GM18868 (cell line): Measurements from ENCODE around the gene FSTL4.

ENCODE experiments used
- ATAC-seq: cut with Tn5 transposase; IDR thresholded peaks from one replicate; pipeline ENCODE4 v1.9.1; 2021; ENCODE audit warnings: mild to moderate bottlenecking, moderate library complexity; ENCODE audit not compliant: unreplicated experiment

FSTL4 gene

DNA sequence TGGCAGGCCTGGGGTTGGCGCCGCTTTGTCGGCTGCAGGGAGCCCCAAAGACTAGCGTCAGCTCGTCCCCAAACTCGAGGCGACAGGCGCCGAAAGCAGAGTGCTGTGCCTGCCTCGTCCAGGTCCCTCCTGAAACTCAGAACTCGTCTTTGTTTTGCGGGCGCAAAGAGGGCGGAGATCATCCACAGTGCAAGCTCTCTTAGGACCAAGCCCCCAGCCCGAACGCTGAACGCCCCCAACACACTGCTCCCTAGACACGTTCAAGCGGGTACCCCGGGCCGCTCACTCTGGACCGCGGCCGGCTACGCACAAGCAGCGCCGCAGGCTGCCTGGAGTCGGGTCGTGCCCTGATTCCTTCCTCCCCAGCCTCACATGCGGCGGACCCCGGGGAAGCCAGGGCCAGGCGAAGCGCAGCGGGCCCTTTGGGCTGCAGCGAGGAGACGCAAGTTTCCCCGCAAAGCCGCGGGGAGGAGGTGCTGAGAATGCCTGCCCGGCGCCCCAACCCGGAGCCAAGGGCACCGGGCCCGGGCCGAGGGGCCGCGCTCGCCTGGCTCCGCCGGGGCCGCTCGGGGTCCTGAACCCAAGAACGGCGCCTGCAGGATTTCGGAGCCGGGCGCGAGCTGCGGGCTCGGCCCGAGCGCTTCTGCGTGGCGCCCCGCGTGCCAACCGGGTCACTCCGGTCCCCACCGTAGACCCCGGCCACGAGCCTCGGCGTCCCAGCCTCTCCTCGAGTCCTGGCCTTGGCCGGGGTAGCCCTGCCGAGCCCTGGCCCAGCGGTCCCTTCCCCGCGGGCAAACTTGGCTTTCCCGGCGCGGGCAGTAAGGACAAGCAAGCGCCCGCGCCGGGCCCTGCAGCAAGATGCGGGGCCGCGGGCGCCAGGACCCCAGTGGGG lies 738 bp downstream of the FSTL4 start:
- ATAC-seq = no peak

DNA sequence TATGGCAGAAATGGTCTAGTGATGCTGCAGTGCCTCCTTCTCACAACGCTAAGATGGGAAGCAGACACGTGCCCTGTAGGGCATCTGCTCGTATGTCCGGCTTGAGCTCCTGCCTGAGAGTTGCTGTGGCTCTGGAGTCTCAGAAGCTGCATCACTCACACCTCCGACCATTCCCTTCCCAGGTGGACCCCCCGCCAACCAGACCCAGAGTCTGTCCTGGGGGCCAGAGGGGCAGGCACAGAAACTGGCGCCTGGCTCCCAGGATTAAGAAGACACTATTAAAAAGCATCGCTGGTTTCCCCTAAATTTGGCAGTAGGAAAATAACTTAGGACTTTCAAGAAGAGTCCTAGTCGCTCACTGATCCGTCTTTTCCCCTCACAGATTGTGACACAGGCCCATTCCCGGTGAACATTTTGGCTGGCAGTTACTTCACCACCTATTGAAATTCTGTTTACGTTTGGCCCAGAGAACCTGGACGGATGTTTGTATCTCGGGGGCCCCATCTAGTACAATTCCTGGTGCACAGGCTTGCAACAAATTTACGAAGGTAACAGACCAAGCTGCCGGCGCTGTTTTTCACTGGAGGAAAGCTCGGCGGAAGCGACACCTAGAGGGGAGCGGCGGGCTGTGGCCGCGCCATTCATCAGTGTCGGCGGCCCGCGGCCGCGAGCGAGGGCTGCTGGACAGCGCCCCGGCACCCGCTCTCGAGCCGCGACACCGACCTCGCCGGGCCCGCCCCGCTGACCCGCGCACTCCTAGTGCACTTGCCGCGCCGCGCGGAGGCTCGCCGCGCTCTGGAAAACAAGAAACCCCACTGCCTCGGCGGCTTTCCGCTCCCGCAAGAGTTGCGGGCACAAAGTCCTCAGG lies 1.6 kb downstream of the FSTL4 start:
- ATAC-seq = no peak

DNA sequence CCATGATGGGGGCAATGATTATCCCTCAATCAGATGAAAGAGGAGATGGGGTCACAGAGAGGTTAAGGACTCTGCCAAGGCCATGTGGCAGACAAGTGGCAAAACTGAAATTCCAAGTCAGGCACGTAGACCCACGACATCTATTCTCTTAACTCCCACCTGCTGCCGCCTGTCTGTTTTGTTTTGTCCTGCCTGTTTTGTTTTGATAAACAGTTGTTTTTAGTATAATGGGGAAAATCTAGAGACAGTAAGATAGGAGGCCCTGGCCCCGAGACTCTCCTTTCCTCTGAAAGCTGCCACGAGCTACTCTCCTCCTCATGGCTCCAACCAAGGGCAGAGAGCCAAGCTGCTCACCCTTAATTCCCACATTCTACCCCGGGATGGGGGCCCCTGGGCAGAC lies 4.9 kb downstream of the FSTL4 start:
- no peak for ATAC-seq

DNA sequence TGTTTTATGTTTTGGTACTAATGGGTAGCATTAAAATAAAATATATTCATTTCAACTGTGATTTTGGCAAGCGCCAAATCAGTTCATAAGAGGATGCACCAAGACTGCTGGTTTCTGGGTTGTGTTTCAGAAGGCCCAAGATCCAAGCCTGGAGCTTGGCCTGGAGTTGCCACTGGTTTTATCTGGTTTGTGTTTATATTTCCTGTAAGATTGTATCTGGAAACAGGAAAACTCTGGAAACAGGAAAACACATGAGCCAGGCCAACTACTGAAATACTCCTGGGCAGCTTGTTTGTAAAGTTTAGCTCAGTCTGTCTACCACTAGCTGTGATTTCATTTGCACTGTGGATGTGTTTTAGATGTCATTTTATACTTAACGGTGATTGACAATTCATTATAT lies 5.5 kb downstream of the FSTL4 start:
- ATAC-seq = no peak

DNA sequence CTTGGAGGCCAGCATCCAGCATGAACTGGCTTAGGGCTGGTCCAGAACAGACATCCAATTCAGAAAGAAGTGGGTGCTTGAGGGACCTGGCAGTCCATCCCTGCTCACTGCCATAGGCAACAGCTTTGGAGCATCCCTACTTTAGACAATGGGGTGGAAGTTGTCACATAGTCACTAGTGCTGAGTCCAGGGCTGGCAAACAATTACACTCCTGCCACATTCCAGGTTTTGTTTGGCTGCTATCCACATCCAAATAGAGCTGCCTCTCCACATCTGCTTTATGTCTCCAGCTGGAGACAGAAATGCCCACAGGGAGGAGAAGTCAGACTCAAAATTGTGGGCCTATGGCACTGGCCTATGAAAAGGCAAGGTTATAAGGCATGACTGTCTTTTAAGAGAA lies 7.0 kb downstream of the FSTL4 start:
- ATAC-seq = no peak

DNA sequence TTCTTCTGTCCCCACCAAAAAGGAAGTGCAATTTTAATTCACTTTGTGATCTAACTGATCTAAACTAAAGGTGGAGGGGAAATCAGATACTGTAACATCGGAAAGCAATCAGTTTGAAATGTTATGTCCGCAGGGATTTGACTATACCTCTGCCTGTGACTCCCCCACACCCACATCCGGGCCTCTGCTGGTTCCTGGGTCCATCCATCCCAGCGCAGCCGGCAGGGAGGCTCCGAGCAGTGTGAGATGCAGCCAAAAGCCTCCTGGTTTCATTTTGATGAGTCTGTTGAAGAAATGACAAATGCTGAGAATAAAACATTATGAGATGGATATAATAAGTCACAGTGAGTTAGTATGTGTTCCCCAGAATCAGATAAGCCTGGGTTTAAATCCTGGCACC lies 8.6 kb downstream of the FSTL4 start:
- ATAC-seq = no peak

DNA sequence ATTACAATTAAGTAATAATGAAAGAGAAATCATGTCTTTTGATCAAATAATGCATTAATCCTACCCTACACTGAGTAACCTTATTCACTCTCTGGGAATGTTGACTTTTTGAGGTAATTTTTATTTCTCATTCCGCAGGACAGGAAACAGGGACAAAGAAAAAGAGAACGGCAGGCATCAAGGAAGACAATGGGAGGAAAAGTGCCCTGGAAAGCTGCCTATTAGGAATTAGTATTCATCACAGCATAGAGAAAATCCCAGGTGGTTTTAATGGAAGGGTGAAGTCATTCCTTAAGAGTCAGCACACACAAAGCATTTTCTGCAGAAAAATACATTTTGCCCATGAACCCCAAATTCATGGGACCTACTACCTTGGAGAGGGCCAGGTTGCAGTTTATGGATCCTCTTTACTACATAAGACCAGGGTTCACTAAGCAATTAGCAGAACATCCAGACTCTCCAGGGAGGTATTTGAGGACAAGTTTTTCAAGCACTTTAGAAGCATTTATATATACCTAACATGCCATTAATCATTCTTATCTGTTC lies 9.4 kb downstream of the FSTL4 start:
- ATAC-seq = no peak

DNA sequence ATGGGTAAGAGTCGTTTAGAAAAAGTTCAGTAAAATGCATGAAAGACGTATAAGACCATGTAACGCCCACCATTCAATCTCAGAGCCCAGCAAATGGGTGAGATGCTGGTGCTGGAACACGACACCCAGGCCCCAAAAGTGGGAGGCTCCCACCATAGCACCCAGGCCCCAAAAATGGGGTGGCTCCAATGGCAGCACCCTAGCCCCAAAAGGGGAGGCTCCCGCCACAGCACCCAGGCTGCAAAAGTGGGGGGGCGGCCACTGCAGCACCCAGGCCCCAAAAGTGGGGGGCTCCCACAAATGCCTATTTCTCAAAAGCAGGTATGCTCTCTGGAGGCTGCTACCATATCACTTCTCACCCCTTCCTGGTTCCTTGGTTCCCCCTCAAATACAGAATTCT lies 12.7 kb downstream of the FSTL4 start:
- no peak for ATAC-seq

DNA sequence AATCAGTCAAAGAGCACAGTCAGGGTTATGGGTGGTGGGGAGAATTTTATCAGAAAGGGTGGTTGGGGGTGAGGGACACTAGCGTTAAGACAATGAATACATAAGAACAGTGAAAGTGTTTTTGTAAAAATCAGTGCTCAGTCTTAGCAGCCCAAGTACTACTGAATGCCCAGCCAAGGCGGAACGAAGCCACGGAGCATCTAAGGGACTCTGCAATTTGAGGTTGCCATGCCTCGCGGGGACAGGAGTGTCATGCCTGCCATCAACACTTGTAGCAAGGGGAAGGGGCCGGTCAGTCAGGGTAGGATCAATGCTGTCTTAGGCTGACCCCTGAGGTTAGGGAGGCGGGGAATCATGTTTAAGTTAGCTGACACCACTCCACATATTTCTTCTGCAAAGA lies 13.3 kb downstream of the FSTL4 start:
- ATAC-seq = no peak

DNA sequence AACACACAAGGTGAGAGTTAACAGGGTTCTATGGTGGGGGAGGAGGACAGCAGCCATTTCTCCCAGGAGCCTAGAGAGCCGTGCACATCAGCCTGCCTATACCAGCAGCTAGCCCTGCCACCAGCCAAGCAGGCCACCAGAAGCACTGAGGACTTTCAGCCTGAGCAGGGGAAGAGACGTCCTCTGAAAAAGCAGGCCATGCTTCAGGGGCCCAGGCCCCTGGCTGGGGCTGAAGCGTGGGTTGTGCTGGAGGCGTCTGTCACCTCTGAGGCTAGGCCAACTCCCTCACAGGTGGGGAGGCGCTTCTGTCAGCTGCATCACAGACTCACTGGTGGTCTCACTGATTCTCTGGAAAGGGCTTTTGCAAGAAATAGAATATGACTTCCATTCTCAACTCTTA lies 16.3 kb downstream of the FSTL4 start:
- no peak for ATAC-seq

DNA sequence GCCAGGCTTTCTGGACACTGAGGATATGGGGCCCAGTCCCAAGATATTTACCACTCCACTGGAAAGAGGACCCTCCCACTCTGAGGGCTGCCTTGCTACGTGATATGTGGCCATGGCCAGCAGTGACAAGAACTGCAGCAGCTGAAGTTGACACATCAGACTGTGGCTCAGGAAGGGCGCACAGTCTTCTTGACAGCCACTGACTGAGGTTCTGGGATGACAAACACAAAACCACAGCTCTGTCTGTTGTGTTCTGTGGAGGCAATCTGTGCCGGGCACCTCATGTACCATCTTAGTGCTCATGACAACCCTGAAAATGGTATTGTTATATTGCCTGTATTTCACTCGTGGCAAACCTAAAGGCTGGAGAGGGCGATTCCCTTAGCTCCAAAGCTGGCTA lies 16.9 kb downstream of the FSTL4 start:
- ATAC-seq = no peak

DNA sequence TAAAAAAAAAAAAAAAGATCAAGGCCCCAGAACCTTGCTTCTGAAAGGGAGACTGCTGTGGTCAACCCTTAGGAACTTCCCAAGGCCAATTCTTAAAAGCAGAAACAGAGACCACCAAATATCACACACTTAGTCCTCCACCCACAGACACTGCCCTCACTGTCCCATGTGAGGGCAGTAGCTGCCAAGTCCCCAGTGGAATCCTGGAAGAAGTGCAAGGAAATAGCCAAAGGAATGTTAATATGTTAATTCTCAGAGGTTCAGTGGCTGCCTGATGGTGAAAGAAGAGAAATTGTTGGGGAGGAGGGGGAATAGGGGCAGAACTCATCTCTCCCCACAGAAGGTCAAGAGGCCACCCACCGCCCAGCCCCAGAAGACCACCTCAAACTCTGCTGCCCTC lies 23.1 kb downstream of the FSTL4 start:
- no peak for ATAC-seq

DNA sequence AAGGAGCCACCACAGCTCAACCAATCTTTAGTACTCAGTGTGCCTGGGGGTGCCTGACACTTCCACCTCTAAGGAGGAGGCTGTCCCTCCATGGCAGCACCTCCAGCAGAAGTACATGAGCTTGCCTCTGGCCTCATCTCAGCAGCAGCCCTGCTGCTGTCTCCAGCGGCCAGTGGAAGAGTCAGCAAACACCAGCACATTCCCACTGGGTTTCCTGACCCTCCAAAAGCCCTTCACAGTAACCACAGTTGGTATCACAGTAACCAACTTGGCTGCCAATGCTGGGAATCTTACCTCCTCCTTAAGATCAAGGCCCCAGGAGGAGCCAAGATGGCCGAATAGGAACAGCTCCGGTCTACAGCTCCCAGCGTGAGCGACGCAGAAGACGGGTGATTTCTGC lies 29.4 kb downstream of the FSTL4 start:
- no peak for ATAC-seq

DNA sequence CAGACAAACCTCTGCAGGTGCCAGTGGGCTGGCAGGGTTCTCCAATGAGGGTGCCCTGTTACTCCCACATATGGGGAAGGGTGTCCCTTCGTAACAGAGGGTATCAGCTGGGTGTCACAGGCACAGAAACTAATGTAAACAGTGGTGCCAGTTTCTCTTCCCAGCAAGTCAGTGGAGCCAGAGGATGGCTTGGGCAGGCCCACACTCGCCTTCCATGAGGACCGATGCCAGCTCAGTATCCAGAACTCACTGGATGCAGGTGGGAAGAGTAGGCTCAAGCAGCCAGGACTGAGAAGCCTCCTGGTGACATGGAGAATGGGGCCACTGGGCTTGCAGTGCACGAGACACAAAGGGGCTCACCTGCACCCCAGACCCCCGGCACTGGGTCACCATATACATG lies 30.4 kb downstream of the FSTL4 start:
- no peak for ATAC-seq

DNA sequence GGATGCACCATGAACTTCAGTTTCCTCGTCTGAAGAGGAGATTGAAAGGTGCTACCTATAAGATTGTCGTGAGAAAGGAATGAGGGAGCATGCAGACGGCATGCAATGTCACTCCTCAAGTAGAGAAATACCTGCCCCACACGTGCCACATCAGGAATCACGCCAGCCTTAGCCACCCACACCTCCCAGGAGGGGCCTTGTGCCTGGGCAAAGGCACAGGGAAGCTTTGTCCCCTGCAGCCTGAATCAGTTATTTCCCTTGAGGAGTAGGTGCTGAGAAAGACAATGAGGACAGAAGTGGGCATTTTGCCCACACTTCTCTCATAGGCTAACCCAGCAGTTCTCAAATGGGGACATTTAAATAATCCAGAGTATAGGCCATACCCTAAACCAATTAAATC lies 31.0 kb downstream of the FSTL4 start:
- no peak for ATAC-seq

DNA sequence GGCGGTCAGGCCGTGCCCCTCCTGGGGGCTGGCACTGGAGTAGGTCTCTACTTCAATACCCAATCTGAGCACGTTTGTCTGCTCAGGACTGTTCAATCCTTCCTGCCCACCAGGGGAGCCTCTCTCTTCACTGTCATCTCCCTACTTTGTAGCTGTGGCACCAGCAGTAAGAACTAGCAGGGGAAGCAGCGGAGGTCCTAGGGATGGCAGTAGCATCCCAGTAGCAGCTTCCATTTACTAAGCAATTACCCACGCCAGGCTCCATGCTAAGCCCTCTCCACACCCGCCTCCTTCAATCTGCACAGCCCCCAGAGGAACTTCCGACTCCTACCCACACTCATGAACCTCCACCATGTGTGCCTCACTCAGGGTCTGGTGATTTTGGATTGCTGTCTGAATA lies 31.7 kb downstream of the FSTL4 start:
- ATAC-seq = no peak

DNA sequence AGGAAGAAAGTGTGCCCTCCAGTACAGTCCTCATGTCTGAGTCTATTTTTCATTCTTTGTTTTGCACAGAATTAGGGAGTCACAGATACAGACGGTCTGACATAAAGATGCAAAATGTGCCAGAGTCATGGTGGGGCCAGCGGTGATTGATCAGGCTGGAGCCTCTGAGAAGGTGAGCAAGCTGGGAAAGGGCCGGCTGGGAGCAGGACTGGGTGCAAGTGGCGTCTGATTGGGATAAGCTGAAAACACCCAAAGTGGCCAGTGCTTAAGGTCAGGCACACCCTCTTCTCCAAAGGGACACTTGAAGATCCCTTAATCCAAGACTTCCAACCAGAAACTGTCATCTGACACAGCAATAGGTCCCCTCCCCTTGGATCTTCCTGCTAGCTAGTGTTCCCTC lies 32.6 kb downstream of the FSTL4 start:
- no peak for ATAC-seq

DNA sequence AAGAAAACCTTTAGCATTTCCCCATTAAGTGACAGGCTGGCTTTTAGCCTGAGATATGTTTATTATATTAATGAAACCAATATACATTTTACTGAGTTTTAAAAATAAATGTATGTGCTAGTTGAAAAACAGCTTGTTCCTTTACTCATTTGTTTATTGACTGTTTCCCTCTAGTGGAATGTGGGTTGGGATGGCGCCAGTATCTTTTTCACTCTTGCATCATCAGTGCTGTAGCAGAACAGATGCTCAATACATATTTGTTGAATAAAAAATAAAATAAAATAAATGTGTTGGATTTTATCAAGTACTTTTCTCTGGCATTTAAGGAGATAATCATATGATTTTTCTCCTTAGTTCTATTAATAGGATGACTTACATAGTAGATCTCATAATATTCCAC lies 43.0 kb downstream of the FSTL4 start:
- no peak for ATAC-seq

DNA sequence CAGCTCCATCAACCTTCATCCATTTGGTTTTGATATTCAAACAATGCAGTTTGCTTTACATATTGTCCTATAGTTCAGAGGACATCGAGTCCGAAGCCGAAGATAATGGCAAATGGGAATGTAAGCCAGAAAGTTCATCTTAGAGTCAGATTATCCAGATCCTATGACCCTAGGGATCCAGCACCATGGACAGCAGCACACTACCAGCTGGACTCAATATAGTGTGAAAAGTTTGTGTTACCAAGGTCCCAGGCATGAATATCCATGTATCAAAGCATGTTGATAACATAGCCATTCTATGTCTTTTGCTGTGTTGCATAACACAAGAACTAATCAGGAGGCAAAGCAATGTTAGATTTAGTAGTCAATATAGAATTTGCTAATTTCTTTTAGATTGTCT lies 46.3 kb downstream of the FSTL4 start:
- no peak for ATAC-seq

DNA sequence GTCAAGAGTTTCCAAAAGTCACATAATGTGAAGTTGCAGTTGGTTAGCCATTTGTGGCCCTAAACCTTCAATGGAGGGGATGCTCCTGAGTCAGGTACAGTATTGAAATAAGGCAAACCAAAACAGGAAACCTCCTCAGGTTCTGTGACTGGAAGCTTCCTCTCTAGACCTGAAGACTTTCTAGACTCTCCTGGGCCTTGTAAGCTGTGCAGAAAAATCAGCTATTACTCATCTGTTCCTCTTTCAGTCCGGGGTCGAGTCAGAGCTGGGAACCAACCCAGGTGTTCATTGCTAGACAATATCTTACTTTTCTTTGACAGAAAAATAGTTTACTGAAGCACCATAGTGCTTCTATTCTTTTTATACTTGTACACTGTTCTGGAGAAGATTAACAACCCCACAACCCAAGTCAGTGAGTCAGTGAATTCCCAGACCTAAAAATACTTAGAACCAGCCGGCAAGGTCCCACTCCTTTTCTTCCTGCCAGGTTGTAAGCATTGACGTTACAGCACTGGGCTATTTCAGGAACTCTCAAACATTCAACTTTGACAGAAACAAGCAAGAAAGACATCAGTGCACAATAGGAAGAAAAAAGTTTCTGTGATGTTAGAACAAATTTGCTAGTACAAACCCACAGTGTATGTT lies 47.3 kb downstream of the FSTL4 start:
- no peak for ATAC-seq

DNA sequence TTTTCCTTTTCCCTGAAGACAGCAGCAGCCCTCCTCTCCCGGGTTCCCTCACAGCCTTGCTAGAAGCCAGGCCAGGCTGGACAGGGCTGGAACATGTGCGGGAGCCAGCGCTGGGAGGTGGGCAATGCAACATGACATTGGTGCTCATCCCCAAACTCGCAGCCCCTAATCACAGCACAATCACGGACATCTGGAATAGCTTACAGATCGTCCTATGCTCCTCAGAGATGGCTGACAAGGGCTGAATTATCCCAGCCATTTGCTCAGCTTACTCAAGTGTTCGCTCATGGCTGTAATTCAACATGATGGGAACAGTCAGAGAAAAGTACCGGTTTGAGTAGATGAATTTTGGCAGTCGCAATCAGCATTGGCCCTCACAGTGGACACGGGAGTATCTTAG lies 49.8 kb downstream of the FSTL4 start:
- ATAC-seq = no peak
